ENCODE results near the gene RPL29. TPM values are rescaled to one million over a fixed set of nuclear protein-coding genes. Genes with fewer than 3 reads are reported as not detected.
A peak's percentile ranks its signal among the peaks of the same experiment; 100 is the strongest.

The RPL29 gene
- total RNA-seq, 1 donor from 2014 or later: 925 TPM

- Mint-ChIP-seq H3K4me1 (ENCODE audit: unreplicated experiment) (peaks cover 29% of the 10 kb centered on the region), H3K36me3 (ENCODE audit: low read depth, unreplicated experiment) (no peaks in the 10 kb centered on the region), H3K9me3 (ENCODE audit: unreplicated experiment) (no peaks in the 10 kb centered on the region), H3K4me3 (ENCODE audit: unreplicated experiment) (no peak overlapping the region), H3K27ac (ENCODE audit: unreplicated experiment) (no peak overlapping the region), H3K27me3 (ENCODE audit: unreplicated experiment) (peaks cover 6% of the 10 kb centered on the region)
- DNase-seq (ENCODE audit: low spot score): no peak
- TF ChIP-seq CTCF (IDR thresholded peaks at IDR 0.05; ENCODE audit: unreplicated experiment): no peak
These were observed 17.6 kb downstream of the RPL29 start for GRCh38 chr3:51978143-51978502.

DNA sequence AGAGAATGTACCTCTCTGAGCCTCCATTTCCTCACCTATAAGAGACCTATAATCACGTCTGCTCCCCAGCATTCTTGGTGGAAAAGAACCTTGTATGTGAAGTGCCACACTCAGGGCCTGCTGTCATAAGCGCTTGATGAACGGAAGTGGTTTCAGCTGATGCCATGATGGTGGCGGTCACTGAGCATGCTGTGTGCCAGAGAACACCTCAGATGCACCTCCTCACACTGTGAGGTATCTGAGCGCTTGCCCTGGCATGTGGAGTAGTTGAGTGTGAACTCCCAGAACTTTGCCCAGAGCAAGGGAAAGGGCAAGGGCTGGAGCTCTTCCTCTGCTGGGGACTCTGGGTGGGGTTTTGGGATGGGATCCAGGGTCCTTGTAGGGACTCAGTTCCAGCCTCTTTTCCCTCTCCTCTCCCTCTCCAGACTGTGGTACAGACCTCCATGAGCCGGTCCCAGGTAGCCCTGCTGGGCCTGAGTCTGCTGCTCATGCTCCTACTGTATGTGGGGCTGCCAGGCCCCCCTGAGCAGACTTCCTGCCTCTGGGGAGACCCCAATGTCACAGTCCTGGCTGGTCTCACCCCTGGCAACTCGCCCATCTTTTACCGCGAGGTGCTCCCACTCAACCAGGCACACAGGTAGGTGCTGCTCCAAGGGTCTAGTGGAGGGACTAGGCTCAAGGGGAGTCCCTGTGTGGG is 18.1 kb downstream of the RPL29 start:
- H3K27ac Mint-ChIP-seq (ENCODE audit: unreplicated experiment): no peak overlapping the region
- DNase-seq (ENCODE audit: low spot score): no peak
- H3K9me3 Mint-ChIP-seq (ENCODE audit: unreplicated experiment): no peaks in the 10 kb centered on the region
- H3K27me3 Mint-ChIP-seq (ENCODE audit: unreplicated experiment): peaks cover 6% of the 10 kb centered on the region
- peaks cover 27% of the 10 kb centered on the region for H3K4me1 Mint-ChIP-seq (ENCODE audit: unreplicated experiment)
- no peak overlapping the region for H3K4me3 Mint-ChIP-seq (ENCODE audit: unreplicated experiment)
- no peak for TF ChIP-seq CTCF (IDR thresholded peaks at IDR 0.05; ENCODE audit: unreplicated experiment)
- H3K36me3 Mint-ChIP-seq (ENCODE audit: low read depth, unreplicated experiment): no peaks in the 10 kb centered on the region

GRCh38 chr3:51975852-51976549 is 19.7 kb downstream of the RPL29 start:
- Mint-ChIP-seq H3K36me3 (ENCODE audit: low read depth, unreplicated experiment) (no peaks in the 10 kb centered on the region), H3K9me3 (ENCODE audit: unreplicated experiment) (no peaks in the 10 kb centered on the region), H3K27ac (ENCODE audit: unreplicated experiment) (no peak overlapping the region), H3K4me1 (ENCODE audit: unreplicated experiment) (peaks cover 22% of the 10 kb centered on the region), H3K4me3 (ENCODE audit: unreplicated experiment) (peak overlapping the region; percentile 87), H3K27me3 (ENCODE audit: unreplicated experiment) (peaks cover 4% of the 10 kb centered on the region)
- DNase-seq (ENCODE audit: low spot score): peak; percentile 64
- TF ChIP-seq CTCF (IDR thresholded peaks at IDR 0.05; ENCODE audit: unreplicated experiment): no peak

- peaks cover 5% of the 10 kb centered on the region for H3K27me3 Mint-ChIP-seq (ENCODE audit: unreplicated experiment)
- peak; percentile 64 for DNase-seq (ENCODE audit: low spot score)
These were observed 20.5 kb downstream of the RPL29 start, which contains the start of gene ABHD14A for GRCh38 chr3:51974963-51975851. Gene ABHD14A (plus strand): TSS chr3:51975064. CDS start chr3:51975136, 72 bp downstream.

More at GRCh38 chr3:51974963-51975851, 20.5 kb downstream of the RPL29 start, which contains the start of gene ABHD14A:
- no peak for TF ChIP-seq CTCF (IDR thresholded peaks at IDR 0.05; ENCODE audit: unreplicated experiment)
- Mint-ChIP-seq H3K27ac (ENCODE audit: unreplicated experiment) (peak within 1 kb of the TSS; percentile 24), H3K4me1 (ENCODE audit: unreplicated experiment) (peaks cover 22% of the 10 kb centered on the region), H3K36me3 (ENCODE audit: low read depth, unreplicated experiment) (no peaks in the 10 kb centered on the region), H3K9me3 (ENCODE audit: unreplicated experiment) (no peaks in the 10 kb centered on the region), H3K4me3 (ENCODE audit: unreplicated experiment) (peak within 1 kb of the TSS; percentile 87)
